PC-3 (cell line): ENCODE results near the gene ALKBH6.

Experiments
- CTCF ChIP-seq: fragments of 300-600 bp; sonication (generic); conservative IDR thresholded peaks from 2 replicates; pipeline ENCODE4 v1.5.1; 2017; ENCODE audit warnings: antibody characterized with exemption, low read depth, mild to moderate bottlenecking, low read length
- EZH2 ChIP-seq: fragments of 300-600 bp; sonication (generic); IDR thresholded peaks from one replicate; pipeline ENCODE4 v1.6.1; 2017; ENCODE audit warnings: antibody characterized with exemption, mild to moderate bottlenecking, low read length; ENCODE audit not compliant: unreplicated experiment
- EZH2phosphoT487 ChIP-seq: fragments of 300-600 bp; sonication (generic); IDR thresholded peaks from 2 replicates; pipeline ENCODE4 v1.6.1; 2018; ENCODE audit warnings: mild to moderate bottlenecking, antibody characterized with exemption, low read length, borderline replicate concordance

DNA sequence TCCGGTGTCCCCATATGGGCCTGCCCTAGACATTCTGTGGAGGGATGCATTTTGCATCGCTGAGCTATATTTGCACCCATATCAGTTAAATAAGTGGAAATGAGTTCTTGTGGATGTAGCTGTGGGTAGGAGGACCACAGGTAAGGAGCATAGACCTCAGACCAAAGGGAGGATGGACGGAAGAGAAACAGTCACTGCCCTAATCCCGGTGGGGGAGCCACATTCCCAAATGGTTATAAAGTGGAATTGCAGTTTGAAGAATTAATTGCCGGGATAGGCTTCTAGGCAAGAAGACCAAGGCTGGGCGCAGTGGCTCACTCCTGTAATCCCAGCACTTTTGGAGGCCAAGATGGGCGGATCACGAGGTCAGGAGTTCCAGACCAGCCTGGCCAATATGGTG, 17.2 kb downstream of the ALKBH6 start:
- TF ChIP-seq CTCF (no peak), EZH2 (no peak), EZH2phosphoT487 (no peak)
